ENCODE results near the gene ADAM17.
"Not testable (repeated sequence)": the region's sequence is repeated elsewhere in the genome, so short reads cannot be mapped to it uniquely, and the experiment has no call there.

Gene ADAM17

DNA sequence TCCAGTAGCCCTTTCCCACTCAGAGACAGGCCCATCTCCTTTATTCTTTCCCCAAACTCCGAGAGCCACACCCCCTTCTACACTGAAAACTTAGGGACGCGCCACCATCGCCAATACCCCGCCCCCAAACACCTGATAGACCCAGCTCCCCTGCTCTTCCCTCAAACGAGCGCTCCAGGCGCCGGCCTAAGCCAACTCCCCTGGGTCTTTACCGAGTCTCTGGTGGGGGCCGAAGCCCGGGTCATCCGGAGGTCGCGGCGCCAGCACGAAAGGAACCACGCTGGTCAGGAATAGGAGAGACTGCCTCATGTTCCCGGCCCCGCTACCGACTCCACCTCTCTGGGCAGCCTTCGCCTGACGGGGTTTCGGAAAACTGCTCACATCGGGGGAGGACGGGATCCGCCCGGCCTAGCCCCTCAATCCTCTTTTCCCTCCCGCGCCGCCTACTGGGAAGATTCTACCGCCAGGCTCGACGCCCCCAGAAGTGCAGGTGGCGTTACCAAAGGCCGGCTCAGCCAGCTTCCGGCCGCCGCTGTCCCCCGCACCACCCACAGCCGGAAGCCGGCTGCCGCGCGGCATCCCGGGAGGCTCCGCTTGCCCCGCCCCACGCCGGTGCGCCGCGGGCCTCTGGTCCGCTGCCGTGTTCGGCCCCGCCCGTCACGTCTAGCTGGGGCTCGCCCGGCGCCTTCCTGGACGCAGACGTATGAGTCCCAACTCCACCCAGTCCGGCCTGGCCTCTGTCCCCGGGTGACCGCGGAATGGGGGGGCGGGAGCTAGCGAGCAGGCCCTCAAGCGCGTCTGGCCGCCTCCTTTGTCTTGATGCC is at the start of gene ADAM17:
Gene ADAM17, minus strand, starts transcription at position 534 of the 824 bp plus-strand sequence. Its CDS starts 225 bp downstream, at position 309.
- peak; percentile 42 to 70 for DNase-seq (ENCODE audit: extremely low read depth in 1 of 2, low read depth in 1 of 2)

DNA sequence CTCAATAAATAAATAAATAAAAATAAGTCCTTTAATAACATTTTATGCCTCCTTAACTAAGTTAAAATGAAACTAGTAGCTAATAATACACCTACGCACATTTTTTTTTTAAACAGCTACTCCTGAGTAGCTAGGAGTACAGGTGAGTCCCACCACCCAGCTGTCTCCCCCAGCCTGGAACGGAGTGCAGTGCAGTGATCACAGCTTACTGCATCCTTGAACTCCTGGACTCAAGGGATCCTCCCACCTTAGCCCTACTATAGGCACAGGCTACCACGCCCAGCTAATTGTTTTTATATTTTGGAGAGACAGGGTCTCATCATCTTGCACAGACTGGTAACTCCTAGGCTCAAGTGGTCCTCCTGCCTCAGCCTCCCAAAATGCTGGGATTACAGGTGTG is 46.8 kb upstream of the ADAM17 start:
- DNase-seq (ENCODE audit: extremely low read depth in 1 of 2, low read depth in 1 of 2): no peak

DNA sequence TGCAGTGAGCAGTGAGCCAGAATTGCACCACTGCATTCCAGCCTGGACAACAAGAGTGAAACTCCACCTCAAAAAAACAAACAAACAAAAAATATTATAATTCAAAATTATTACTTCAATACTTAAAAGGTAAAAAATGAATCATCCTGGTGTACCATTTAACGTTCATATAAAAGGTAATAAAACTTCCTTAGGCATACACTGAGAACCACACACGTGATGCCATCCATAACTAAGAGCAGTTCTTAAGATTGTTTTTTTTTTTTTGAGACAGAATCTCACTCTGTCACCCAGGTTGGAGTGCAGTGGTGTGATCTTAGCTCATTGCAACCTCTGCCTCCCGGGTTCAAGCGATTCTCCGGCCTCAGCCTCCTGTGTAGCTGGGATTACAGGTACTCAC is 45.8 kb upstream of the ADAM17 start:
- DNase-seq (ENCODE audit: extremely low read depth in 1 of 2, low read depth in 1 of 2): no peak

DNA sequence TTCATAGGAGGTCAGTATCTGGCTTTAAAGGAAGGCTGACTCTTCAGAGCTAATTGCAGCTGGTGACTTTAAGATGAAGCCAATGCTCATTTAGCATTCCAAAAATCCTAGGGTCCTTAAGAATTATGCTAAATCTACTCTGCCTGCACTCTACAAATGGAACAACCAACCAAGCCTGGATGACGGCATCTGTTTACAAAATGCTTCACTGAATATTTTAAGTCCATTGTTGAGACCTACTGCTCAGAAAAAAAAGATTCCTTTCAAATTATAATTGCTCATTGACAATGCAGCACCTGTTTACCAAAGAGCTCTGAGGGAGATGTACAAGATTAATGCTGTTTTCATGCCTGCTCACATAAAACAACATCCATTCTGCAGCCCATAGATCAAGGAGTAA is 43.8 kb upstream of the ADAM17 start:
- no peak for DNase-seq (ENCODE audit: extremely low read depth in 1 of 2, low read depth in 1 of 2)

DNA sequence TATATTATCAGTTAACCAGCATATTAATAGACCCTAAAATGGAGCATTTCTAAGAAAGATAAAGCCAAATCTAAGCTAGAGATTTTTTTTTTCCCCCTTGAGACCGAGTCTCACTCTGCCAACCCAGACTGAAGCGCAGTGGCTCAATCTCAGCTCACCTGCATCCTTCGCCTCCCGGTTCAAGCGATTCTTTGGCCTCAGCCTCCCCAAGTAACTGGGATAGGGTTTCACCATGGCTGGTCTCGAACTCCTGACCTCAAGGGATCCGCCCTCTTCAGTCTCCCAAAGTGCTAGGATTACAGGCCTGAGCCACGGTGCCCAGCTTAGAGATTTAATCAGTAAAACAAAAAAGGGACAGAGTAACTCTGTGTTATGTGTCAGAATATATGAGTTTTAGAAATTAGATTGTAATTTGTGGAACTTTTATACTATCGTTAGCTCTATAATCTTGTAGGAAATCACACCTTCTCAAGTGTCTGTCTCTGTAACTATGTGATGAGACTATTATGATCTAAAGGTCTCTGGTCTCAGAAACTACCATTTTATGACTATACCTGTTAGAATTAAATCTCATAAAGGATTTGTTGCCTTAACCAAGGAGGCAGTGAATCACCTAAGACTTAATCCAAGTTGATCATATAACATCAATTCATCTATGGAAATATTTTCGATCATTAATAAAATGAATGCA is 41.1 kb upstream of the ADAM17 start:
- DNase-seq (ENCODE audit: extremely low read depth in 1 of 2, low read depth in 1 of 2): no peak

DNA sequence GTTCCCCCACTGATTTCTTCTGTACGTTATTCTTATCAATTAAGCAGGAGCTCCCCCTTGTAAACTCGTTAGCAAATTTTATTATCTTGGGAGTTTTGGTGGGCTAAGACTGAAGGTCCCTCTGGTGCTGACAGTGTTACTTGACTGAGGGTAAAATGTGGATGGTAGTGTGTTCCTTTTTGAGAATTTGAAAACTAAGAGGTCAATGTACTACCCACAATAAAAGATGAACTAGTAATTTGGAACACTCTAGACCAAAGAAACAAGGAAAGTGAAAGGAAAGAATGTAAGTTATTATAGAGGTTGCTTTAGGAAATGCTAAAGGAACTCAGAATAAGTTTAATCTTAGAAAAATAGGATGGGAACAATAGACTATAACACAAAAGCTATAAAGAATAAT is 40.1 kb upstream of the ADAM17 start:
- DNase-seq (ENCODE audit: extremely low read depth in 1 of 2, low read depth in 1 of 2): no peak

DNA sequence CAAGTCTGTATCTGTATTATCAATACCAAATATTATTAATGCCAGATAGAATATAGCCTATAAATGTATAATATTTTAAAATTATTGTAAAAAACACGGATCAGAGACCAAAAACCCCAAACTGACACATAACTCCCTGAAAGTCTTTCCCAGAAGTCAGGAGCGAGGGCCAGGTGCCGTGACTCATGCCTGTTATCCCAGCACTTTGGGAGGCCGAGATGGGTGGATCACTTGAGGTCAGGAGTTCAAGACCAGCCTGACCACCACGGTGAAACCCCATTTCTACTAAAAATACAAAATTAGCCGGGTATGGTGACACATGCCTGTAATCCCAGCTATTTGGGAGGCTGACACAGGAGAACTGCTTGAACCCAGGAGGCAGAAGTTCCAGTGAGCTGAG is 39.6 kb upstream of the ADAM17 start:
- not testable (repeated sequence) for DNase-seq (ENCODE audit: extremely low read depth in 1 of 2, low read depth in 1 of 2)

DNA sequence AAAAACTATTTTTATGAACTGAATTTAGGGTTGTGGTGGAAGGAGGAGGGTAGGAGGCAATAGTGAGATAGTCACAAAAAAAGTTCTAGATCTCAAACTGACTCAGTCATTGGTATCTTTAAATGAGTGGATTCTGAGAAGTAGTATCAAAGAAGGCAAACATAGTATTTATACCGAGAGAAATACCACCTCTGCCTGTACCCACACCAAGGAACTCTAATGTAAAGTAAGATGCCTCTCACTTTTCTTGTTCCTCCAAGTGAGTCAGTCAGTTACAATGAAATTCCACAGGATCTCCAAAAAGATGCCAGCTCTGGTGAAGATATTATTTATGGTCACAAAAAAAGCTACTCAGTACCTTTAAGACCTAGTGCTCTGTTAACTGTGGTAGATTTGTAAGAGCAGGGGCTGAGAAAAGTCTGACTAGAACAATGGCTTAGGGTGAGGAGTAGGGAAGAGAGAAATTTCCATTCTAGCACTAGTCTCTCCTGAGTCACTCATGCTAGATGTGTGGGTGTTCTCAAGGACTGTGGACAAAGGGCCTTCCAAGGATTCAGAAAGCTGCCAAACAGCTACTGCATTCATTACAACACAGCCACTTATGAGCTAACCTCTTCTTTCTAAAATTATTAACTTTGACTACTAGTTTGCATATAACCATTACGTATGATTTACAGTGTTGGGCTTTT is 38.9 kb upstream of the ADAM17 start:
- DNase-seq (ENCODE audit: extremely low read depth in 1 of 2, low read depth in 1 of 2): no peak

DNA sequence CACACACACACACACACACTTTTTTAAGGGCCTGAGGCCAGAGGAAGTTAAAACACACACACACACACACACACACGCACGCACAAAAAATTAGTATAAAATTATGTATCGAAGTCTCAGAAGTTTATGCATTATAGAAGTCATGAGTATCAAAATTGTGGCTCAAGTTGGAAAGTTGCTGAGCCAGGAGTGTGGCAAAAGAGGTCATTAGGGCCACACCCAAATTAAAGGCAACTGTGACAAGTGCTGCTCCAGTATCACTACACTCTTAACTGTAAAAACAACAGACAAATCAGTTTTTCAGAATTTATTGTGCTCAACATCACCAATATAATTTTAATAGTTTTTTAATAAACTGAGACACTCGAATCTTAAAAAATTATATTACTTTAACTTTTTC is 38.3 kb upstream of the ADAM17 start:
- DNase-seq (ENCODE audit: extremely low read depth in 1 of 2, low read depth in 1 of 2): no peak

DNA sequence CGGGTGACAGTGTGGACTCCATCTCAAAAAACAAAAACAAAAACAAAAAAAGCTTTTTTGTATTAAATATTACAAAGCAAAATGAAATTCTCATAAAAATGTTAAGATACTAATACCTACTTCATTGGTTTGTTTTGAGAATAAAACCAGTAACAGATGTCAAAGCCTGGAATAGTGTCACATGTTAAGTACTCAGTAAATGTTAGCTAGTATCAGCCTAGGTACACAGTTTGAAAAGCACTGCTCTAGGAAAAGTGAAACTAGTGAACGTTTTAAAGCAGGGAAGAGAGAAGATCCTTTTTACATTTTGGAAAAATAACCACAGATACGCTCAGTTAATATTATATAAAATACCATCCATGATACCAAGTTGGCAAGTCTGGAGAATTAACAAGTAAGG is 37.1 kb upstream of the ADAM17 start:
- DNase-seq (ENCODE audit: extremely low read depth in 1 of 2, low read depth in 1 of 2): no peak

DNA sequence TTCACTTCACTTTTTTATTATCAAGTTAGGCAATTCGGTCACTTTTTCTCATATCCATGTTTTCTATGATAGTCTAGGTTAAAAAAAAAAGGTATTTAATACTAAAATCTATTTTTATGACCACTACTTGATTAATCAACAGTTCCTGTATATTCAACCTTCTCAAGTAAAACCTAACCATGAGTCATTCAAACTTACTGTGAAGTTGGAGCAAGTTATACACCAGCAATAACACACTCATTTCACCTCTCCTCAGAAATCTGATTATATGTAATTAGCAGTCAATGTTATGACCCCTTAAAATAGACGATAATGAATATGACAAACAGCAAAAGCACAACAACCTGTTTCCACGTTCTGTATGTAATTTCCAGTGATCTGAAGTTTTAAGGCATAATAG is 35.0 kb upstream of the ADAM17 start:
- no peak for DNase-seq (ENCODE audit: extremely low read depth in 1 of 2, low read depth in 1 of 2)

DNA sequence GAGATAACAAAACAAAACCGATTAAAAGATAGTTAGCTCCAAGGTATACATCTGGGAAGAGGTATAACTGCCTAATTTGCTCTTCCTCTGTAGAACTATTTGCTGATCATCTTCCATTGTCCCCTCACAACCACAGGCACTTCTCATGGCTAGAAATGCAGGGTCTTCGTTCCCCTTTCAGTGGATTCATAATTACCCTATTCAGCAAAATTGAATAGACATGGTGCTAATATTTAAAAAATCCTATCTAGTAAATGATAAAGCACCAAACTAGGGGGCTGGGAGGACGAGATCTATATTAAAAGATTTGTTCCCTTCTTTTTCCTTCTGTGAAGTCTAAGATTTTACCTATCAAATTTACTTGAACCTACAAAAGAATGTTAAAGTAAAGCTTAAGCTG is 30.8 kb upstream of the ADAM17 start:
- no peak for DNase-seq (ENCODE audit: extremely low read depth in 1 of 2, low read depth in 1 of 2)

DNA sequence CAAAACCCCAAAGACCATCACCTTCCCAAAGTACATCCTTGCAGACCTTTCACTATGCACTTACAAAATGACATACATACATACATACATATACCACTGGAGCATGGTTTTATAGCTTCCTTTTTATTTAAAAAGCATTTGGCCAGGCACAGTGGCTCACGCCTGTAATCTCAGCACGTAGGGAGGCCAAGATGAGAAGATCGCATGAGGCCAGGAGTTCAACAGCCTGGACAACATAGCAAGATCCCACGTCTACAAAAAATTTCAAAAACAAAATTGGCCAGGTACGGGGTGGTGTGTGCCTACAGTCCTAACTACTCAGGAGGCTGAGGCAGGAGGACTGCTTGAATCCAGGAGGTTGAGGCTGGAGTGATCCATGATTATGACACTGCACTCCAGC is 29.9 kb upstream of the ADAM17 start:
- DNase-seq (ENCODE audit: extremely low read depth in 1 of 2, low read depth in 1 of 2): no peak

DNA sequence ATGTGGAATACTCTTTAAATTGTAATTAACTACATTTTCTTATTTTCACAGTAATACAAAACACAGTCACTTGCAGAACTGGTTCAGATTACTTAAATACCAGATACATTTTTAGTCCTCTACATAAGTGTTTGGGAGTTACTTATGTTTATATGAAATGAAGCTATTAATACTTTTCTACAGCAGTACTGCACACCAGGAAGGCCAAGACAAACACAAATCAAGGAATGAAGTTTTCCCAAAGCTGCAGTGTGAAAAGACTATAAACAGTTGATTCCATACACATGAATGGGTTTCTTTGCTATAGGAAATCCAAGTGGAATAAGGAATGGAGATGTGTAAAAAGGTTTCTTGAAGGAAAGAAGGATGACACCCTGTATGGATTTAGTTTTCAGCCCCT is 29.3 kb upstream of the ADAM17 start:
- DNase-seq (ENCODE audit: extremely low read depth in 1 of 2, low read depth in 1 of 2): not testable (repeated sequence)

DNA sequence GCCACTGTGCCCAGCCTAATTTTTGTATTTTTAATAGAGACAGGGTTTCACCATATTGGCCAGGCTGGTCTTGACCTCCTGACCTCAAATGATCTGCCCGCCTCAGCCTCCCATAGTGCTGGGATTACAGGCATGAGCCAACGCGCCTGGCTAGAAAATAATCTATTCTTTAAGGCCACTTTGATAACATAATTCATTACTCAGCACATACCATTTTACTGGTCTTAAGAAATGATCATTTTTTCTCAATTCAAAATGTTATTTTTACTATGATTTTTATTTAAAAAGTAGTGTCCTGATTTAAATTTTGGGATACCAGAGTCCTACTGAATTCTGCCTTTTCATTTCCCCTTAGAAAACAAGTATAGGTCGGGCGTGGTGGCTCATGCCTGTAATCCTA is 27.0 kb upstream of the ADAM17 start:
- no peak for DNase-seq (ENCODE audit: extremely low read depth in 1 of 2, low read depth in 1 of 2)

DNA sequence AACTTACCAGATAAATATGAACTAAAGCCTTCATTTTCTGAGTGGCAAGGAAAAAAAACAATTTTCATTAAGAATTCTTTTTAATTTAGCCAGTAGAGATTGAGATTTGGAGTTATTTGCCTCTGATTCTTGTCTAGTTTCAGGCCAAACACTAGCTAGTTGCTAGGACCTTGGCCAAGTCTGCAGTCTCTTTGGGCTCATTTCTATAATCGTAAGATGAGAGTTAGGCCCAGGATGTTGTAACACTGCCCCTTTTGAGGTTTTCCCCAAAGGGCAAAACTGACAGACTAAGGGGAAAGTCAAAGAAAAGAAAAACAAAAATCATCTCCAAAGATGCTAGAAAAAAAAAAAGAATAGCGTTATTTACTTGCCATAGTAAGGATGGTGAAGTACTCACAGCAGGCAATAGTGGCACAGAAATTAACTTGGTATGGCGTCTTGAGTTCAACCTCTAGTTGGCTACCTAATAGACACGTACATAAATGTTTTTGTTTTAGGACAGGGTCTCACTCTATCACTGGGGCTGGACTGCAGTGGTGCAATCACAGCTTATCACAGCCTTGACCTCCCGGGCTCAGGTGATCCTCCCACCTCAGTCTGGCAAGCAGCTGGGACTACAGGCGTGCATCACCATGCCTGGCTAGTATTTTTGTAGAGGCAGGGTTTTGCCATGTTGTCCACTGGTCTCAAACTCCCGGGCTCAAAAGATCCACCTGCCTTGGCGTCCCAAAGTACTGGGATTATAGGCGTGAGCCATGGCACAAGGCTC is 23.0 kb upstream of the ADAM17 start:
- no peak for DNase-seq (ENCODE audit: extremely low read depth in 1 of 2, low read depth in 1 of 2)

DNA sequence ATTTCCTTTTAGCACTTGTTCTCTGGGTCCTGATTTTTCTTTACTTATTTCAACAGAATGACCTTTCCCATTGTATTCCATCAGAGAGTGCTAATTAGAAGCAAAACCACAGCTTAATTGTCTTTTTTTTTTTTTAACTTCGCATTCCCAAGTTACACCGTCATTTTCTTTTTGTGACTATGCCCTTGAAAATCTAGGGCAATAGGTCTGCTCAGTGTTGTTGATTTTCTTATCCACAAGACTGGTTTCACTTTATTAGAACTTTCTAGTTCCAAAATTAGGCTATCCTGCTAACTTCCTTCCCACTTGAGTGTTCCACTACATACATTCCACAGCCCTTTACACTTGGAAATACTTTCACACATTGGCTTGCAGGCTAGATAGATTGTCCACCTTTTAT is 18.7 kb upstream of the ADAM17 start:
- DNase-seq (ENCODE audit: extremely low read depth in 1 of 2, low read depth in 1 of 2): no peak

DNA sequence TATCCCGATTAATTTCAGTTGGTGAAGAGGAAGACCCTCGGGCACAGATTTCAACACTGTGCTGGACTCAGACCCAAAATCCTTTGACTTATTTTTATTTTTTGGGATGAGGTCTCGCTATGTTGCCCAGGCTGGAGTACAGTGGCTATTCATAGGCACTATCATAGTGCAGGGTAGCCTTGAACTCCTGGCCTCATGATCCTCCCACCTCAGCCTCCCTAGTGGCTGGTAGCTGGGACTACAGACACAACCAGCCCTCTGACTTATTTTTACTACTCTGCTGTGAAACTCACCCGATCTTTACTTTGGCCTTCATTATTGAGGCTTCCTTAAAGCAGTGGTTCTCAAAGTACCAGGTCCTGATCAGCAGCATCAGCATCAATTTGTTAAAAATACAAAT is 18.2 kb upstream of the ADAM17 start:
- no peak for DNase-seq (ENCODE audit: extremely low read depth in 1 of 2, low read depth in 1 of 2)

DNA sequence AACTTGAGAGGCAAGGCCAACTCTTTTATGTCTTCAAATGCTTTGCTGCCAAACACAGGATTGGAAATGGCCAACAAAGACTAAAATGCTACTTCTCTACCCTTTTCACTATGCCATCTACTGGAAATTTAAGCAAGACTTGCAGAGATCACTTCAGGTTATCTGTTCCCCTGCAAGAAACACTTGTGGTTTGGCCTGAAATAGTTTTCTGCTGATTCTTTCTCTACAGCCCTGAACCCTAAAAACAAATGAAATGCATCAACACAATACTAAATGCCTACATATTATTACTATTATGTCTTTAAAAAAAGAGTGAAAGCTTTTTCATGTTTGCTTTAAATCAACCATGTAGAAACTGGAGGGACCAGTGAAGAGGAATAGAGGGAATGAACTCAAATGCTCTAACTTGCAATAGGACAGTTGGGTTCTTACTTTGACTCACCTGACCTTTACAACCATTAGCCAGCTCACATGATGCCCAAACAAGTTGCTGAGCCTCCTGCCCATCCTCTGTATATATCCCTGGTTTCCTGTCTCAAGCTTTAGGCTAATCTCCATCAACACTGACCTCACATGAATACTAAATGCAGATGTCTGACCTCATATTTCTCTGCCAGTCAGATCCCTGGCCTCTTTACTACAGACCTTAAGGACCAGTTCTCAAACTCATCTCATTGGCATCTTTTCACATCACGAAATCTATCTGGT is 17.5 kb upstream of the ADAM17 start:
- no peak for DNase-seq (ENCODE audit: extremely low read depth in 1 of 2, low read depth in 1 of 2)

Data from activated CD8-positive, alpha-beta memory T cell treated with anti-CD3 and anti-CD28 coated beads for 1 hour (primary cell).